ENCODE measurements around the gene ASXL3. TPM values are rescaled to one million over a fixed set of nuclear protein-coding genes. Genes with fewer than 3 reads are reported as not detected.

ASXL3 gene
- total RNA-seq, 1 donor from 2014 or later = 8.2 TPM

DNA sequence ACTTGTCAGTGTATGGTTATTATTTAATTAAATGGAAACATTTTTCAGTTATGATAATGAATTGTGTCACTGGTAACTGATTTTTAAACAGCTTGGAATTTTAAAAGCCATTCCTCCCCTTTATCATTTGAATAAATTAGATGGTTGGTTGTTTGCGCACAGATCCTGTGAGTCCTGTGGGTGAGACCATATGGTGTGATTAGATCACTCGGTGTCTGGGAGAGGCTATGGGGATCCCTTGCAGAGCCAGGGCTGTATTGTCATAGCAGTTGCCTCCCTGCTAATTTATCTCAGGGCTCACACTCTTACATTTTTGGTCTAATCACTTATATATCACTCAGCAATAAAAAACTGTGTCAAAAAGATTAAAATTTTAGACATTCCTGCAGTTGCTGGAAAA is 133.5 kb downstream of the ASXL3 start:
- Mint-ChIP-seq H3K27ac (ENCODE audit: unreplicated experiment) (no peak overlapping the region), H3K9me3 (ENCODE audit: unreplicated experiment) (no peaks in the 10 kb centered on the region), H3K36me3 (ENCODE audit: low read depth, unreplicated experiment) (peaks cover 4% of the 10 kb centered on the region), H3K4me3 (ENCODE audit: unreplicated experiment) (no peak overlapping the region), H3K27me3 (ENCODE audit: low read depth, unreplicated experiment) (no peaks in the 10 kb centered on the region), H3K4me1 (ENCODE audit: low read depth, unreplicated experiment) (peaks cover 11% of the 10 kb centered on the region)
- H3K27me3 ChIP-seq (ENCODE audit: insufficient read depth, low read length) = no peaks in the 10 kb centered on the region
- no peak overlapping the region for H3K27ac ChIP-seq (ENCODE audit: low read depth, low read length)
- H3K9ac ChIP-seq (ENCODE audit: low read length) = no peak overlapping the region
- H2AFZ ChIP-seq (ENCODE audit: low read depth, low read length) = no peak overlapping the region
- H4K20me1 ChIP-seq (ENCODE audit: insufficient read depth, low read length) = no peaks in the 10 kb centered on the region
- H3K79me2 ChIP-seq (ENCODE audit: insufficient read depth, low read length) = no peaks in the 10 kb centered on the region
- FAIRE-seq (no peak), DNase-seq (ENCODE audit: low read depth) (peak; percentile 42)
- no peaks in the 10 kb centered on the region for H3K36me3 ChIP-seq (ENCODE audit: insufficient read depth, low read length)
- H3K9me3 ChIP-seq (ENCODE audit: insufficient read depth, low read depth, low read length) = no peaks in the 10 kb centered on the region
- H3K4me2 ChIP-seq (ENCODE audit: low read length) = no peak overlapping the region
- no peak for TF ChIP-seq EZH2 (IDR thresholded peaks at IDR 0.05; ENCODE audit: insufficient read depth, low read length)
- TF ChIP-seq, protein P1, sequence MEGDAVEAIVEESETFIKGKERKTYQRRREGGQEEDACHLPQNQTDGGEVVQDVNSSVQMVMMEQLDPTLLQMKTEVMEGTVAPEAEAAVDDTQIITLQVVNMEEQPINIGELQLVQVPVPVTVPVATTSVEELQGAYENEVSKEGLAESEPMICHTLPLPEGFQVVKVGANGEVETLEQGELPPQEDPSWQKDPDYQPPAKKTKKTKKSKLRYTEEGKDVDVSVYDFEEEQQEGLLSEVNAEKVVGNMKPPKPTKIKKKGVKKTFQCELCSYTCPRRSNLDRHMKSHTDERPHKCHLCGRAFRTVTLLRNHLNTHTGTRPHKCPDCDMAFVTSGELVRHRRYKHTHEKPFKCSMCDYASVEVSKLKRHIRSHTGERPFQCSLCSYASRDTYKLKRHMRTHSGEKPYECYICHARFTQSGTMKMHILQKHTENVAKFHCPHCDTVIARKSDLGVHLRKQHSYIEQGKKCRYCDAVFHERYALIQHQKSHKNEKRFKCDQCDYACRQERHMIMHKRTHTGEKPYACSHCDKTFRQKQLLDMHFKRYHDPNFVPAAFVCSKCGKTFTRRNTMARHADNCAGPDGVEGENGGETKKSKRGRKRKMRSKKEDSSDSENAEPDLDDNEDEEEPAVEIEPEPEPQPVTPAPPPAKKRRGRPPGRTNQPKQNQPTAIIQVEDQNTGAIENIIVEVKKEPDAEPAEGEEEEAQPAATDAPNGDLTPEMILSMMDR (IDR thresholded peaks at IDR 0.05; ENCODE audit: insufficient read depth, low read depth, low read length) = no peak
- H3K4me1 ChIP-seq (ENCODE audit: insufficient read depth, low read length) = no peaks in the 10 kb centered on the region
- H3K4me3 ChIP-seq (ENCODE audit: insufficient read depth, low read depth, low read length) = no peak overlapping the region

GRCh38 chr18:33712719-33713118 is 134.7 kb downstream of the ASXL3 start:
- no peaks in the 10 kb centered on the region for H3K4me1 ChIP-seq (ENCODE audit: insufficient read depth, low read length)
- no peaks in the 10 kb centered on the region for H3K36me3 ChIP-seq (ENCODE audit: insufficient read depth, low read length)
- FAIRE-seq (peak; percentile 26), DNase-seq (ENCODE audit: low read depth) (no peak)
- no peak overlapping the region for H3K4me2 ChIP-seq (ENCODE audit: low read length)
- no peak overlapping the region for H3K4me3 ChIP-seq (ENCODE audit: insufficient read depth, low read depth, low read length)
- no peaks in the 10 kb centered on the region for H3K27me3 ChIP-seq (ENCODE audit: insufficient read depth, low read length)
- no peaks in the 10 kb centered on the region for H4K20me1 ChIP-seq (ENCODE audit: insufficient read depth, low read length)
- no peak overlapping the region for H3K27ac ChIP-seq (ENCODE audit: low read depth, low read length)
- no peaks in the 10 kb centered on the region for H3K9me3 Mint-ChIP-seq (ENCODE audit: unreplicated experiment)
- H3K27me3 Mint-ChIP-seq (ENCODE audit: low read depth, unreplicated experiment) = no peaks in the 10 kb centered on the region
- H3K4me3 Mint-ChIP-seq (ENCODE audit: unreplicated experiment) = no peak overlapping the region
- TF ChIP-seq, protein P1 (IDR thresholded peaks at IDR 0.05; ENCODE audit: insufficient read depth, low read depth, low read length) = no peak
- no peak for TF ChIP-seq EZH2 (IDR thresholded peaks at IDR 0.05; ENCODE audit: insufficient read depth, low read length)
- no peaks in the 10 kb centered on the region for H3K9me3 ChIP-seq (ENCODE audit: insufficient read depth, low read depth, low read length)
- H3K27ac Mint-ChIP-seq (ENCODE audit: unreplicated experiment) = no peak overlapping the region
- no peak overlapping the region for H2AFZ ChIP-seq (ENCODE audit: low read depth, low read length)
- H3K36me3 Mint-ChIP-seq (ENCODE audit: low read depth, unreplicated experiment) = peaks cover 4% of the 10 kb centered on the region
- no peaks in the 10 kb centered on the region for H3K79me2 ChIP-seq (ENCODE audit: insufficient read depth, low read length)
- H3K4me1 Mint-ChIP-seq (ENCODE audit: low read depth, unreplicated experiment) = peaks cover 12% of the 10 kb centered on the region
- no peak overlapping the region for H3K9ac ChIP-seq (ENCODE audit: low read length)

- Histone ChIP-seq H3K9me3 (ENCODE audit: insufficient read depth, low read depth, low read length) (no peaks in the 10 kb centered on the region), H3K79me2 (ENCODE audit: insufficient read depth, low read length) (no peaks in the 10 kb centered on the region), H3K27me3 (ENCODE audit: insufficient read depth, low read length) (no peaks in the 10 kb centered on the region), H4K20me1 (ENCODE audit: insufficient read depth, low read length) (no peaks in the 10 kb centered on the region), H3K36me3 (ENCODE audit: insufficient read depth, low read length) (no peaks in the 10 kb centered on the region), H2AFZ (ENCODE audit: low read depth, low read length) (no peak overlapping the region), H3K4me2 (ENCODE audit: low read length) (no peak overlapping the region), H3K9ac (ENCODE audit: low read length) (no peak overlapping the region), H3K27ac (ENCODE audit: low read depth, low read length) (no peak overlapping the region), H3K4me3 (ENCODE audit: insufficient read depth, low read depth, low read length) (no peak overlapping the region), H3K4me1 (ENCODE audit: insufficient read depth, low read length) (peaks cover 11% of the 10 kb centered on the region)
- TF ChIP-seq, protein P1 (IDR thresholded peaks at IDR 0.05; ENCODE audit: insufficient read depth, low read depth, low read length) = no peak
- no peak for TF ChIP-seq EZH2 (IDR thresholded peaks at IDR 0.05; ENCODE audit: insufficient read depth, low read length)
- Mint-ChIP-seq H3K4me1 (ENCODE audit: low read depth, unreplicated experiment) (peaks cover 18% of the 10 kb centered on the region), H3K27ac (ENCODE audit: unreplicated experiment) (no peak overlapping the region), H3K4me3 (ENCODE audit: unreplicated experiment) (no peak overlapping the region), H3K36me3 (ENCODE audit: low read depth, unreplicated experiment) (peaks cover 4% of the 10 kb centered on the region), H3K9me3 (ENCODE audit: unreplicated experiment) (no peaks in the 10 kb centered on the region), H3K27me3 (ENCODE audit: low read depth, unreplicated experiment) (no peaks in the 10 kb centered on the region)
- DNase-seq (ENCODE audit: low read depth) = peak; percentile 19
- no peak for FAIRE-seq
Measured at GRCh38 chr18:33716061-33716683, 138.2 kb downstream of the ASXL3 start.
